GM20000 (cell line): ENCODE data around the gene AGAP5.

Source experiments
- DNase-seq: peaks from one replicate; pipeline ENCODE4 v3.0.0; 2012; ENCODE audit warnings: low spot score
- CTCF ChIP-seq: IDR thresholded peaks from 2 replicates; pipeline ENCODE4 v1.5.1; 2012; ENCODE audit warnings: mild to moderate bottlenecking, control low read depth; ENCODE audit errors: extremely low read depth, missing control alignments

The AGAP5 gene

GRCh38 chr10:73644767-73645166, 53.1 kb downstream of the AGAP5 start:
- DNase-seq = no peak
- no peak for TF ChIP-seq CTCF

GRCh38 chr10:73644015-73644743, 53.7 kb downstream of the AGAP5 start:
- peak; percentile 79 for DNase-seq
- TF ChIP-seq CTCF = peak; percentile 62

- no peak for TF ChIP-seq CTCF
- no peak for DNase-seq
Observed at GRCh38 chr10:73643362-73643761, 54.5 kb downstream of the AGAP5 start.

GRCh38 chr10:73641328-73642060, 56.4 kb downstream of the AGAP5 start, which contains the start of gene MYOZ1:
TSS of gene MYOZ1 (minus strand) at chr10:73641474. CDS start at chr10:73640017, 1,457 bp downstream.
- DNase-seq = no peak
- no peak for TF ChIP-seq CTCF

GRCh38 chr10:73639286-73639685, 58.6 kb downstream of the AGAP5 start:
- no peak for TF ChIP-seq CTCF
- no peak for DNase-seq

- no peak for TF ChIP-seq CTCF
- DNase-seq = peak; percentile 6
Observed at GRCh38 chr10:73635781-73636180, 62.1 kb downstream of the AGAP5 start.

- TF ChIP-seq CTCF = no peak
- peak; percentile 0 for DNase-seq
Observed at GRCh38 chr10:73634421-73634820, 63.5 kb downstream of the AGAP5 start.
